ENCODE measurements around the gene GFRA4.

The GFRA4 gene

GRCh38 chr20:3614466-3614865, 48.7 kb downstream of the GFRA4 start:
- FAIRE-seq = no peak

GRCh38 chr20:3613821-3614440, 49.3 kb downstream of the GFRA4 start:
- FAIRE-seq = no peak

- FAIRE-seq = no peak
Observed at GRCh38 chr20:3612795-3613572, 50.2 kb downstream of the GFRA4 start.

GRCh38 chr20:3611901-3612300, 51.3 kb downstream of the GFRA4 start:
- FAIRE-seq = no peak
